K562 (cell line): ENCODE measurements around the gene CHMP4B. TPM values are rescaled to one million over a fixed set of nuclear protein-coding genes. Genes with fewer than 3 reads are reported as not detected.

Source experiments
- CHD4 ChIP-seq: fragments of 200-600 bp; sonication (generic); IDR thresholded peaks from 3 replicates; pipeline ENCODE4 v1.6.1; 2012; ENCODE audit warnings: low read depth, mild to moderate bottlenecking, mixed read lengths, low read length, inconsistent platforms; ENCODE audit not compliant: insufficient read depth, insufficient replicate concordance, poor library complexity, severe bottlenecking
- CREB5 ChIP-seq: fragments of 250-450 bp; sonication (Bioruptor Pico); IDR thresholded peaks from 2 replicates; pipeline ENCODE4 v1.5.0; 2020; ENCODE audit warnings: mild to moderate bottlenecking
- HDAC1 ChIP-seq, 2 experiments: fragments of 450-650 bp; IDR thresholded peaks; 2 replicates each; pipeline ENCODE4 v1.6.1; 2016 to 2017; ENCODE audit warnings: inconsistent platforms in 1 of 2, mild to moderate bottlenecking in 1 of 2, moderate library complexity in 1 of 2
- HNRNPH1 ChIP-seq: fragments of 200-400 bp; formaldehyde crosslinking; optimal IDR thresholded peaks from 2 replicates; pipeline ENCODE3; 2017; ENCODE audit warnings: low read depth, mild to moderate bottlenecking, low read length, moderate library complexity
- KDM5B ChIP-seq: fragments of 200-600 bp; sonication (generic); IDR thresholded peaks from 2 replicates; pipeline ENCODE4 v1.6.1; 2012; ENCODE audit warnings: low read depth, mild to moderate bottlenecking, moderate library complexity, low read length, control low read depth, inconsistent platforms; ENCODE audit not compliant: insufficient replicate concordance
- MAZ ChIP-seq, 2 experiments: fragments of 450-650 bp in 1 of 2; sonication (generic) in 1 of 2; formaldehyde crosslinking; IDR thresholded peaks in 1 of 2; conservative IDR thresholded peaks in 1 of 2; 2 replicates each; pipeline versions ENCODE4 v1.4.0 to v1.5.0; 2020; ENCODE audit warnings: mild to moderate bottlenecking in 1 of 2, missing genetic modification reagents in 1 of 2
- MBD2 ChIP-seq: sonication (generic); IDR thresholded peaks from 2 replicates; pipeline ENCODE4 v1.6.1; 2016; ENCODE audit warnings: low read depth, borderline replicate concordance
- NFIX ChIP-seq: fragments of 250-450 bp; sonication (Bioruptor Pico); IDR thresholded peaks from 2 replicates; pipeline ENCODE4 v1.4.0; 2020; ENCODE audit warnings: low read depth, mild to moderate bottlenecking, moderate library complexity
- RUNX1 ChIP-seq: sonication (generic); IDR thresholded peaks from 2 replicates; pipeline ENCODE4 v1.6.1; 2016; ENCODE audit warnings: antibody characterized with exemption, low read depth
- USF1 ChIP-seq: sonication (generic); formaldehyde crosslinking; IDR thresholded peaks from 2 replicates; pipeline ENCODE4 v1.9.0; 2022; ENCODE audit warnings: mild to moderate bottlenecking, missing genetic modification reagents
- XRCC4 ChIP-seq: IDR thresholded peaks from one replicate; pipeline ENCODE4 v1.6.1; 2011; ENCODE audit not compliant: insufficient read depth, insufficient read length; ENCODE audit errors: extremely low read depth
- ZBTB5 ChIP-seq: fragments of 450-650 bp; IDR thresholded peaks from 2 replicates; pipeline ENCODE4 v1.6.1; 2017; ENCODE audit warnings: antibody characterized with exemption
- ZBTB7A ChIP-seq: IDR thresholded peaks from 2 replicates; pipeline ENCODE4 v1.6.1; 2011; ENCODE audit warnings: low read depth, mild to moderate bottlenecking, low read length, moderate library complexity, borderline replicate concordance; ENCODE audit not compliant: control insufficient read depth
- ZNF280A ChIP-seq: fragments of 450-650 bp; IDR thresholded peaks from 2 replicates; pipeline ENCODE4 v1.6.1; 2018; ENCODE audit warnings: mild to moderate bottlenecking, low read depth; ENCODE audit not compliant: partially characterized antibody
- polyA plus RNA-seq, 8 experiments: library from polyadenylated mRNA; depleted of rRNA in 4 of 8; stranded (reverse) in 5 of 8; unstranded in 3 of 8; fragments of >200 nt; fragmentation: Nextera tagmentation in 2 of 8; fragmentation: Illumina TruSeq in 1 of 8; extraction: Ambion mirVana in 2 of 8; extraction: Trizol in 1 of 8; gene quantifications; 2 replicates each; pipeline versions ENCODE4 v1.2.1 to v1.2.3, GENCODE V29; 2011 to 2014; ENCODE audit warnings: inconsistent platforms in 1 of 8, missing spikeins in 1 of 8
- total RNA-seq, 7 experiments: library from RNA; depleted of rRNA in 6 of 7; stranded (reverse); fragments of >200 nt in 6 of 7; fragmentation: Illumina TruSeq in 2 of 7; extraction: Trizol in 2 of 7; gene quantifications; 2 replicates each; pipeline versions ENCODE4 v1.2.1 to v1.2.3, GENCODE V29; 2011 to 2021; ENCODE audit warnings: low replicate concordance in 1 of 7

Gene CHMP4B
- total and polyA plus RNA-seq, 9 of the 15 experiments (the other 6 are each of a cell fraction or from before 2014, with no cell fraction given), result 1.8 to 64.7 (median 31.8) TPM

GRCh38 chr20:33810885-33811775 is at the start of gene CHMP4B (continued):
- no peak for TF ChIP-seq HDAC1 (IDR thresholded peaks at IDR 0.05)
- peak; percentile 88 to 97 for TF ChIP-seq MAZ (CRISPR knock-in tag; conservative IDR thresholded peaks at IDR 0.05 in 1 of 2, IDR thresholded peaks at IDR 0.05 in 1 of 2)
- no peak for TF ChIP-seq XRCC4
- TF ChIP-seq RUNX1, result no peak
- peak; percentile 42 for TF ChIP-seq KDM5B
- peak; percentile 97 for TF ChIP-seq MBD2
- TF ChIP-seq NFIX (CRISPR knock-in tag), result no peak
- no peak for TF ChIP-seq CREB5
- no peak; the same call in 1 of the 2 replicates for TF ChIP-seq USF1
- TF ChIP-seq ZNF280A, result no peak
- no peak for TF ChIP-seq CHD4
- no peak for TF ChIP-seq ZBTB7A
- TF ChIP-seq ZBTB5, result no peak
- TF ChIP-seq HNRNPH1, result no peak
